Spleen (tissue), 11 donors: Measurements from ENCODE around the gene C1orf198. TPM values are rescaled to one million over a fixed set of nuclear protein-coding genes. Genes with fewer than 3 reads are reported as not detected.

Experiments
- DNase-seq: peaks from one replicate; pipeline ENCODE4 v3.0.0-alpha.2; 2020
- H3K27ac ChIP-seq, 8 donors: fragments of 200-600 bp; sonication (generic) in 7 of 8; 1 replicate in 4 of 8; 2 replicates in 4 of 8; pipeline versions ENCODE4 v1.5.0 to v1.8.0; 2016 to 2021; ENCODE audit warnings: inconsistent platforms in 4 of 8, mild to moderate bottlenecking in 4 of 8, moderate library complexity in 1 of 8
- H3K27me3 ChIP-seq, 7 donors: fragments of 200-600 bp; sonication (generic) in 6 of 7; replicated peaks in 1 of 7; 1 replicate in 4 of 7; 2 replicates in 3 of 7; pipeline versions ENCODE4 v1.5.0 to v1.8.0; 2016 to 2021; ENCODE audit warnings: inconsistent platforms in 3 of 7, mild to moderate bottlenecking in 1 of 7
- H3K36me3 ChIP-seq, 6 donors: fragments of 200-600 bp; sonication (generic) in 5 of 6; 1 replicate in 4 of 6; 2 replicates in 2 of 6; pipeline versions ENCODE4 v1.5.0 to v1.8.0; 2016 to 2021; ENCODE audit warnings: inconsistent platforms in 2 of 6
- H3K4me1 ChIP-seq, 6 donors: fragments of 200-600 bp; sonication (generic) in 5 of 6; 1 replicate in 3 of 6; 2 replicates in 3 of 6; pipeline versions ENCODE4 v1.5.0 to v1.8.0; 2016 to 2021; ENCODE audit warnings: inconsistent platforms in 3 of 6
- H3K4me3 ChIP-seq, 8 donors: fragments of 200-600 bp; sonication (generic) in 7 of 8; 1 replicate in 4 of 8; 2 replicates in 4 of 8; pipeline versions ENCODE4 v1.5.0 to v1.8.0; 2016 to 2021; ENCODE audit warnings: inconsistent platforms in 4 of 8, mild to moderate bottlenecking in 4 of 8, moderate library complexity in 2 of 8
- H3K9me3 ChIP-seq, 8 donors: fragments of 200-600 bp; sonication (generic) in 7 of 8; 1 replicate in 4 of 8; 2 replicates in 4 of 8; pipeline versions ENCODE4 v1.5.0 to v1.8.0; 2016 to 2021; ENCODE audit warnings: inconsistent platforms in 4 of 8
- POLR2A ChIP-seq, 3 donors: fragments of 450-650 bp; IDR thresholded peaks; one replicate each; pipeline ENCODE4 v1.5.1; 2017; ENCODE audit warnings: antibody characterized with exemption in 3 of 3, mild to moderate bottlenecking in 1 of 3
- POLR2AphosphoS5 ChIP-seq, 3 donors: sonication (generic); formaldehyde crosslinking; IDR thresholded peaks; one replicate each; pipeline ENCODE4 v1.5.1; 2017; ENCODE audit warnings: antibody characterized with exemption in 3 of 3
- WGBS, 5 donors: extraction: QIAGEN DNeasy Blood & Tissue Kit in 3 of 5; methylation state at CpG; one replicate each; pipeline versions ENCODE4 v1.1.5 to v1.1.7; 2013 to 2018; 5-methylcytosine and 5-hydroxymethylcytosine counted together
- intact Hi-C: fragments of 100-400 bp; cut with DNase I; formaldehyde crosslinking; loops from one replicate; pipeline ENCODE4 v1.15.0; 2023; ENCODE audit warnings: low total_unique reads
- polyA plus RNA-seq, 3 donors: library from polyadenylated mRNA; stranded (reverse); fragments of 200-250 nt; gene quantifications; one replicate each; pipeline ENCODE4 v1.2.1, GENCODE V29; 2013
- total RNA-seq, 7 donors: library from RNA; depleted of rRNA in 3 of 7; stranded (reverse); fragments of >200 nt in 3 of 7; fragmentation: NEBNext Ultra II Directional in 4 of 7; extraction: Animal tissue kit (Norgen Biotek cat#: 25700) in 4 of 7; gene quantifications; one replicate each; pipeline versions ENCODE4 v1.1.0 to v1.2.1, GENCODE V29; 2016 to 2021
- TF ChIP-seq, protein P1 (sequence below), 11 experiments: fragments of 200-600 bp in 7 of 11; fragments of 450-650 bp in 4 of 11; sonication (generic) in 4 of 11; IDR thresholded peaks in 8 of 11; conservative IDR thresholded peaks in 3 of 11; 1 replicate in 7 of 11; 2 replicates in 4 of 11; pipeline versions ENCODE4 v1.4.0 to v1.8.0; 2016 to 2021; ENCODE audit warnings: antibody characterized with exemption in 11 of 11, inconsistent platforms in 4 of 11, mild to moderate bottlenecking in 1 of 11
- donor health status: healthy with polysubstance abuse.
- donor health status: DM: no; HTN: no; CAD: no; lungs with moderate emphysema.
- donor health status: DM: no; HTN: no; CAD: no.
- donor health status: Bipolar disorder and iron deficiency.
- donor health status: healthy.
- donor health status: DM: no; HTN: no; CAD: no.
- donor health status: DM: yes; HTN: yes; CAD: no.

The C1orf198 gene
- total and polyA plus RNA-seq, 10 donors, result 5.0 to 32.7 (median 18.4) TPM

DNA sequence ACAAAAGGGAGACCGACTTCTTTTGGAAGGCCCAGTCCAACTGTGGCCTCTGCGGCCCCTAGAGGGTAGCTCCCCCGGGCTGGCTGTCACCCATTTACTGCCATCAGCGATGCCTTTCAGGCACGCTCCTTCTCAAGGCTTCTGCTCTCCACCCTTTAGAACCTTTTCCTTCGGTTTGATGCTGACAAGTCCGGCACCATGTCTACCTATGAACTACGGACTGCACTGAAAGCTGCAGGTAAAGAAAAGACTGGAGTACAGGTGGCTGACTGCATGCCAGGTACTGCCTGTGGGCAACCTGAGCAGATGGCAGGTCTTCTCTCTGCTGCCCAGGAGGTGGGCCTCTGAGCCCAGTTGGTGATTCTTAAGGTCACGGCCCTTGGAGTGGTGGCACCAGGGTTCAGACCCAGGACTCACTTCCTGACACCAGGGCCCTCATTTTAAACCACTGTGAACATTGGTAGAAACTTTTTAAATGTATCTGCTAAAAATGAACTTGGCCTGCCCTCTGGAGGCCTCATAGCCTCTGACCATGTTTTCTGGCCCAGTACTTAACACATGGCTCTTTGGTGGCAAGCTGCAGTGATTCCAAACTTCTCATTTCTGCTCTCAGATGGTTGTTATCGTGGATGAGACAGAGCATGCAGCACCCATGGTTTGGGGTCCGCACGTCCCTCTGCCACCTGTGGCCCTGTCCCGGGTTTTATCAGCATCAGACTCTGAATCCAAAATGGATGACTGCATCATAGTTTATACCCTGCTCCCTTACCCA is 75.4 kb downstream of the C1orf198 start:
- H3K4me1 ChIP-seq, result no peaks in the 10 kb centered on the region
- peaks cover 0 to 11% (median 0%) of the 10 kb centered on the region in 7 donors for H3K27me3 ChIP-seq
- H3K36me3 ChIP-seq, result no peaks in the 10 kb centered on the region
- H3K4me3 ChIP-seq, result no peak overlapping the region
- H3K9me3 ChIP-seq, result no peaks in the 10 kb centered on the region
- WGBS, 5 donors, result 84 to 94% (median 91%) methylated on average over 12 to 13 of the region's 13 CpGs
- TF ChIP-seq POLR2A (IDR thresholded peaks at IDR 0.05) (no peak), POLR2AphosphoS5 (IDR thresholded peaks at IDR 0.05) (no peak)
- TF ChIP-seq, protein P1, sequence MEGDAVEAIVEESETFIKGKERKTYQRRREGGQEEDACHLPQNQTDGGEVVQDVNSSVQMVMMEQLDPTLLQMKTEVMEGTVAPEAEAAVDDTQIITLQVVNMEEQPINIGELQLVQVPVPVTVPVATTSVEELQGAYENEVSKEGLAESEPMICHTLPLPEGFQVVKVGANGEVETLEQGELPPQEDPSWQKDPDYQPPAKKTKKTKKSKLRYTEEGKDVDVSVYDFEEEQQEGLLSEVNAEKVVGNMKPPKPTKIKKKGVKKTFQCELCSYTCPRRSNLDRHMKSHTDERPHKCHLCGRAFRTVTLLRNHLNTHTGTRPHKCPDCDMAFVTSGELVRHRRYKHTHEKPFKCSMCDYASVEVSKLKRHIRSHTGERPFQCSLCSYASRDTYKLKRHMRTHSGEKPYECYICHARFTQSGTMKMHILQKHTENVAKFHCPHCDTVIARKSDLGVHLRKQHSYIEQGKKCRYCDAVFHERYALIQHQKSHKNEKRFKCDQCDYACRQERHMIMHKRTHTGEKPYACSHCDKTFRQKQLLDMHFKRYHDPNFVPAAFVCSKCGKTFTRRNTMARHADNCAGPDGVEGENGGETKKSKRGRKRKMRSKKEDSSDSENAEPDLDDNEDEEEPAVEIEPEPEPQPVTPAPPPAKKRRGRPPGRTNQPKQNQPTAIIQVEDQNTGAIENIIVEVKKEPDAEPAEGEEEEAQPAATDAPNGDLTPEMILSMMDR (IDR thresholded peaks at IDR 0.05 in 8 of 11, conservative IDR thresholded peaks at IDR 0.05 in 3 of 11), result no peak
- H3K27ac ChIP-seq, result no peak overlapping the region
- intact Hi-C loops, result no loop called here
- DNase-seq, result no peak

DNA sequence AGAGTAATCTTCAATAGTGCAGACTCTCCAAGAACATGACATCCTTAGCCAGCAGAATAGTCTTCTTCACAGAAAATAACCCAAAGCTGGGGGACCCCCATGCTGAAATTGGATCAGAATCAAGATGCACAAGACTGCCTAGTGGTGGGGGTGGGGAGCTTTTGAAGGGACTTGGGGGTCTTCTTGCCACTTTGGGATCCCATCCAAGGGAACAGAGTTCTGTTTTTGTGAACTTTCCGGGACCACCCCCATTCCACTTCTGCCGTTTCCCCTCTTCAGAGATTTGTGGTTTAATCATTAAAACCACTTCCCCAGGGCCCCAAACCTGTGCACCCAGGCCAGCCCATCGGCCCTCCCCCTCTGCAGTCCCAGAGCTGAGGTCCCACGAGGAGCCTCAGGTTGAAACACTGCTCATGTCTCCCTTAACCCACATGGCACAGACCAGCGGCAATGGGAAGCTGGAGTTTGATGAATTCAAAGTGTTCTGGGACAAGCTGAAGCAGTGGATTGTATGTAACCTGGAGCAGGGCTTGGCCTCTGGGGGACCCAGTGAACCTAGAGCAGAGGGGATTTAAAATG is 76.2 kb downstream of the C1orf198 start:
- no peak overlapping the region for H3K27ac ChIP-seq
- TF ChIP-seq POLR2AphosphoS5 (IDR thresholded peaks at IDR 0.05) (no peak), POLR2A (IDR thresholded peaks at IDR 0.05) (no peak)
- TF ChIP-seq, protein P1 (IDR thresholded peaks at IDR 0.05 in 8 of 11, conservative IDR thresholded peaks at IDR 0.05 in 3 of 11), result no peak
- no peaks in the 10 kb centered on the region for H3K9me3 ChIP-seq
- DNase-seq, result no peak
- H3K27me3 ChIP-seq, result peaks cover 0 to 10% (median 0%) of the 10 kb centered on the region in 7 donors
- intact Hi-C loops, result no loop called here
- H3K4me1 ChIP-seq, result no peaks in the 10 kb centered on the region
- WGBS, 5 donors, result 18 to 41% (median 37%) methylated on average over 5 of the region's 5 CpGs
- H3K4me3 ChIP-seq, result no peak overlapping the region
- H3K36me3 ChIP-seq, result no peaks in the 10 kb centered on the region

DNA sequence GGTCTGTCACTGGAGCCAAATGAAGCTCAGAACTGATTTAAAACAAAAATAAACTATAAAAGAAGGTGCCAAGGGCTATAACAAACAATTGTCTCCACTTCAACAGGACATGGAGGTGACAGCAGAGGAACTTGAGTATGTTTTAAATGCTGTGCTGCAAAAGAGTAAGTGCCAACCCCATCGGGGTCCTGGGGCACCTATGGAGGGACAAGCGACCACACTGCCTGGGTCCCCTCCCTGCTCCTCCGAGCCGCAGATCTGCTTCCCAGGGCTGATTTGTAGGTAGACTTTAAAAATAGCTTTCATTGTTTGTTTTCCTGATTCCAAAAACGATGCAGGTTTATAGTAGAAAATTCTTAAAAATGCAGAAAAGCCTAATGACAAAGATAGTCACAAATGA is 78.3 kb downstream of the C1orf198 start:
- Histone ChIP-seq H3K27ac (no peak overlapping the region), H3K36me3 (no peaks in the 10 kb centered on the region), H3K27me3 (peaks cover 0 to 10% (median 0%) of the 10 kb centered on the region in 7 donors), H3K9me3 (no peaks in the 10 kb centered on the region), H3K4me1 (no peaks in the 10 kb centered on the region), H3K4me3 (no peak overlapping the region)
- DNase-seq, result no peak
- TF ChIP-seq POLR2AphosphoS5 (IDR thresholded peaks at IDR 0.05), result no peak
- no peak for TF ChIP-seq POLR2A (IDR thresholded peaks at IDR 0.05)
- TF ChIP-seq, protein P1 (IDR thresholded peaks at IDR 0.05 in 8 of 11, conservative IDR thresholded peaks at IDR 0.05 in 3 of 11), result no peak
- intact Hi-C loops, result no loop called here
- WGBS, 5 donors, result 74 to 77% (median 75%) methylated on average over 5 of the region's 5 CpGs

DNA sequence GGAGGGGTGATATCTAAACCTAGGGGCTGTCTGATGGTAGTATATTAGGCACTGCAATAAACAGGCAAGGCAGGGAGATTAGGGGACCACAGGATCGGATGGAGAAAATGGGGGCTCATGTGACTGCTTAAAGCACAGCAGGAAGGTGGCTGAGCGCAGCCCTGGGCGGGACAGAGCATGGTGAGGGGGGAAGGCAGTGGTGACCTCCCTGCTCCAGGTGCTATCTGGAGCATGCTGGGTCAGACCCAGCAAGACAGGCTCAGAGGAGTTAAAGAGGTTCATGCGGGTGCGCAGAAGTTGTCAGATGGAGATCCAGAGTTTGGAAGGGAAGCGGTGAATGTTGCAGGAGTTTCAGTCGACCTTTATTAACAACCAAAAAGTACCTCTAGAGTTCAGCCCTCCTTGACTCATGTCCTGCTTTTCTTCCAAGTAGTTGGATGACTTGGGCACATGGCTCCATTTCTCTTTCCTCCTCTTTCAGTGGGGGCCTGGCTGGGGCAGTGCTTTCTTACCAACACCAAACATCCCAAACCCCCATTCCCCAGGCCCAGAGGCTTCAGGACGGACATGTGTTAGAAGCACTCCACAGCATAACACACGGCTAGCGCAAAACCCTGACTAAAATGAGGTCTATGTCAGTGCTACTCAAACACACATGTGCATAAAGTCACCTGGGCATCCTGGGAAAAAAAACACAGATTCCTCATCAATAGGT is 79.6 kb downstream of the C1orf198 start:
- Histone ChIP-seq H3K27me3 (peaks cover 0 to 10% (median 0%) of the 10 kb centered on the region in 7 donors), H3K4me3 (no peak overlapping the region), H3K9me3 (no peaks in the 10 kb centered on the region), H3K27ac (no peak overlapping the region), H3K36me3 (no peaks in the 10 kb centered on the region), H3K4me1 (no peaks in the 10 kb centered on the region)
- no peak for DNase-seq
- intact Hi-C loops, result no loop called here
- TF ChIP-seq POLR2AphosphoS5 (IDR thresholded peaks at IDR 0.05) (no peak), POLR2A (IDR thresholded peaks at IDR 0.05) (no peak)
- TF ChIP-seq, protein P1 (IDR thresholded peaks at IDR 0.05 in 8 of 11, conservative IDR thresholded peaks at IDR 0.05 in 3 of 11), result no peak
- 84 to 95% (median 84%) methylated on average over 10 of the region's 10 CpGs for WGBS, 5 donors
